Measurements from ENCODE around the gene WFS1. TPM values are rescaled to one million over a fixed set of nuclear protein-coding genes. Genes with fewer than 3 reads are reported as not detected.

The WFS1 gene
- total and polyA plus RNA-seq, 2 of the 4 experiments (the other 2 are of a cell fraction), result 9.7 to 42.4 TPM

DNA sequence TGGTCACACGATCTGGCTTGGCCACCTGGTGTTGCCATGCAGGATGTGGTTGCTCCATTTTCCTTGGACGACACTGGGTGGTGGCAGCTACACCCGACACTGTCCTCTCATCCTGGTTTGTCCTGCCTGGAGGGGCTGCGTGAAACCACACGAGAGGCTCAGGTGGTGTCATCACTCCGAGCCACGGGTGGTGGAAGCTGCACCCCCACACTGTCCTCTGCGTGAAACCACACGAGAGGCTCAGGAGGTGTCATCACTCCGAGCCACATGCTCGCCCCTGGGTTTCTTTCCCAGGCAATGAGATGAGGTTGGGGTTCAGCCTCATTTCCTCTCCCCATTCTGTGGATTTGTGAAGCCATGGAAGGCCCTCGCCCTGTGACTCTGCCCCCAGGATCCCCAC lies 34.3 kb downstream of the WFS1 start:
- Histone ChIP-seq H2AK5ac (ENCODE audit: low read depth, low read length) (no peak overlapping the region), H4K5ac (ENCODE audit: low read depth, low read length) (no peak overlapping the region), H3K4me1 (ENCODE audit: control insufficient read depth, insufficient read depth, low read length) (no peaks in the 10 kb centered on the region), H4K91ac (ENCODE audit: insufficient read depth, low read depth, low read length) (no peak overlapping the region), H2AK9ac (replicated peaks; ENCODE audit: low read depth, low read length, poor library complexity) (no peak overlapping the region), H3K4me3 (ENCODE audit: insufficient read depth, low read depth, low read length) (no peak overlapping the region), H2BK20ac (ENCODE audit: low read depth, low read length) (no peak overlapping the region), H3K4ac (ENCODE audit: low read depth, low read length) (no peak overlapping the region), H4K20me1 (ENCODE audit: insufficient read depth, low read length) (no peaks in the 10 kb centered on the region; the same call in none of the 2 replicates), H3K23ac (ENCODE audit: low read depth, low read length) (no peak overlapping the region), H3K56ac (ENCODE audit: extremely low read depth, insufficient read depth, low read length) (no peak overlapping the region), H3K27me3 (ENCODE audit: control insufficient read depth, insufficient read depth, low read length) (peaks cover 6% of the 10 kb centered on the region; the same call in 1 of the 2 replicates), H3K14ac (replicated peaks; ENCODE audit: low read depth, low read length) (no peak overlapping the region), H3K4me2 (ENCODE audit: low read depth, low read length) (no peak overlapping the region), H3K36me3 (ENCODE audit: control insufficient read depth, insufficient read depth, low read length) (peaks cover 41% of the 10 kb centered on the region), H3K27ac (ENCODE audit: insufficient read depth, low read length) (no peak overlapping the region), H3K9me1 (ENCODE audit: insufficient read depth, low read length) (peaks cover 12% of the 10 kb centered on the region; the same call in 1 of the 2 replicates), H3K79me1 (ENCODE audit: low read depth in 1 of 2, low read length in 2 of 2) (no peaks in the 10 kb centered on the region), H4K8ac (ENCODE audit: low read depth in 2 of 2, low read length in 2 of 2) (no peak overlapping the region), H2AFZ (replicated peaks; ENCODE audit: low read length, poor library complexity) (no peak overlapping the region), H3K18ac (ENCODE audit: low read depth, low read length) (no peak overlapping the region), H2BK120ac (ENCODE audit: low read depth, low read length) (no peak overlapping the region), H2BK15ac (ENCODE audit: low read depth, low read length) (no peak overlapping the region), H3K9ac (ENCODE audit: low read depth, low read length) (no peak overlapping the region), H2BK5ac (ENCODE audit: low read depth, low read length, poor library complexity, severe bottlenecking) (no peak overlapping the region), H3K9me3 (ENCODE audit: control insufficient read depth, insufficient read depth, low read length) (peaks cover 5% of the 10 kb centered on the region)
- dilution Hi-C loops (cut with HindIII; ENCODE audit: low sequenced_read_pairs, unreplicated experiment), result no loop called here
- no TSS peak for BruUV-seq (replicated peaks)
- no peak for ATAC-seq (ENCODE audit: low read depth)
- in situ Hi-C loops (cut with MboI; ENCODE audit: low sequenced_read_pairs), result no loop called here
- ChIA-PET POLR2A (ENCODE audit: unreplicated experiment) (no interaction called here), CTCF (no interaction called here)
- intact Hi-C loops (cut with micrococcal nuclease), result no loop called here
- TF ChIP-seq NFE2L2 (IDR thresholded peaks at IDR 0.05; ENCODE audit: low read depth, low read length) (no peak), RFX5 (IDR thresholded peaks at IDR 0.05; ENCODE audit: low read depth, low read length) (no peak), RCOR1 (IDR thresholded peaks at IDR 0.05; ENCODE audit: insufficient replicate concordance, low read length) (no peak), MAFK (IDR thresholded peaks at IDR 0.05; ENCODE audit: low read depth, low read length) (no peak), POLR2A (IDR thresholded peaks at IDR 0.05; ENCODE audit: low read depth, low read length) (no peak), BHLHE40 (IDR thresholded peaks at IDR 0.05; ENCODE audit: low read depth, low read length) (no peak), CEBPB (IDR thresholded peaks at IDR 0.05; ENCODE audit: low read depth, low read length) (no peak)
- TF ChIP-seq, protein P1, sequence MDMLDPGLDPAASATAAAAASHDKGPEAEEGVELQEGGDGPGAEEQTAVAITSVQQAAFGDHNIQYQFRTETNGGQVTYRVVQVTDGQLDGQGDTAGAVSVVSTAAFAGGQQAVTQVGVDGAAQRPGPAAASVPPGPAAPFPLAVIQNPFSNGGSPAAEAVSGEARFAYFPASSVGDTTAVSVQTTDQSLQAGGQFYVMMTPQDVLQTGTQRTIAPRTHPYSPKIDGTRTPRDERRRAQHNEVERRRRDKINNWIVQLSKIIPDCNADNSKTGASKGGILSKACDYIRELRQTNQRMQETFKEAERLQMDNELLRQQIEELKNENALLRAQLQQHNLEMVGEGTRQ (IDR thresholded peaks at IDR 0.05; ENCODE audit: low read depth, low read length), result no peak
- TF ChIP-seq, protein P2, sequence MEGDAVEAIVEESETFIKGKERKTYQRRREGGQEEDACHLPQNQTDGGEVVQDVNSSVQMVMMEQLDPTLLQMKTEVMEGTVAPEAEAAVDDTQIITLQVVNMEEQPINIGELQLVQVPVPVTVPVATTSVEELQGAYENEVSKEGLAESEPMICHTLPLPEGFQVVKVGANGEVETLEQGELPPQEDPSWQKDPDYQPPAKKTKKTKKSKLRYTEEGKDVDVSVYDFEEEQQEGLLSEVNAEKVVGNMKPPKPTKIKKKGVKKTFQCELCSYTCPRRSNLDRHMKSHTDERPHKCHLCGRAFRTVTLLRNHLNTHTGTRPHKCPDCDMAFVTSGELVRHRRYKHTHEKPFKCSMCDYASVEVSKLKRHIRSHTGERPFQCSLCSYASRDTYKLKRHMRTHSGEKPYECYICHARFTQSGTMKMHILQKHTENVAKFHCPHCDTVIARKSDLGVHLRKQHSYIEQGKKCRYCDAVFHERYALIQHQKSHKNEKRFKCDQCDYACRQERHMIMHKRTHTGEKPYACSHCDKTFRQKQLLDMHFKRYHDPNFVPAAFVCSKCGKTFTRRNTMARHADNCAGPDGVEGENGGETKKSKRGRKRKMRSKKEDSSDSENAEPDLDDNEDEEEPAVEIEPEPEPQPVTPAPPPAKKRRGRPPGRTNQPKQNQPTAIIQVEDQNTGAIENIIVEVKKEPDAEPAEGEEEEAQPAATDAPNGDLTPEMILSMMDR (conservative IDR thresholded peaks at IDR 0.05; ENCODE audit: low read depth, low read length), result no peak
- WGBS, 2 experiments (ENCODE audit: extremely low coverage in 2 of 2, insufficient read length in 1 of 2), result 90% methylated on average over 4 of the region's 12 CpGs; no CpG with 5 or more reads in 1 of the 2 experiments
- DNase-seq, result no peak

All from IMR-90 (cell line).